Liver (tissue), 9 donors: Measurements from ENCODE around the gene MCF2L. TPM values are rescaled to one million over a fixed set of nuclear protein-coding genes. Genes with fewer than 3 reads are reported as not detected.

ENCODE experiments used
- DNase-seq: peaks from one replicate; pipeline ENCODE4 v3.0.0-alpha.2; 2017; ENCODE audit warnings: low spot score
- H3K27ac ChIP-seq, 2 donors: one replicate each; pipeline ENCODE4 v1.7.0; 2013; ENCODE audit warnings: inconsistent platforms in 2 of 2, low read length in 2 of 2, control low read depth in 1 of 2, low read depth in 1 of 2, mild to moderate bottlenecking in 1 of 2
- H3K27me3 ChIP-seq, 4 donors: one replicate each; pipeline versions ENCODE4 v1.6.1 to v1.7.0; 2013; ENCODE audit warnings: low read length in 3 of 4, inconsistent platforms in 1 of 4, mild to moderate bottlenecking in 1 of 4, moderate library complexity in 1 of 4; ENCODE audit not compliant: control insufficient read depth in 4 of 4, insufficient read depth in 4 of 4
- H3K36me3 ChIP-seq, 4 donors: one replicate each; pipeline versions ENCODE4 v1.6.1 to v1.7.0; 2013; ENCODE audit warnings: low read length in 3 of 4, mild to moderate bottlenecking in 3 of 4, low read depth in 1 of 4, moderate library complexity in 1 of 4; ENCODE audit not compliant: control insufficient read depth in 4 of 4, insufficient read depth in 3 of 4
- H3K4me1 ChIP-seq, 4 donors: one replicate each; pipeline versions ENCODE4 v1.6.1 to v1.7.0; 2013; ENCODE audit warnings: low read length in 3 of 4, mild to moderate bottlenecking in 3 of 4, moderate library complexity in 1 of 4; ENCODE audit not compliant: control insufficient read depth in 4 of 4, insufficient read depth in 4 of 4
- H3K4me3 ChIP-seq, 3 donors: one replicate each; pipeline versions ENCODE4 v1.6.1 to v1.7.0; 2013; ENCODE audit warnings: low read length in 3 of 3, control low read depth in 1 of 3, low read depth in 1 of 3, mild to moderate bottlenecking in 1 of 3
- H3K9ac ChIP-seq, 2 donors: one replicate each; pipeline ENCODE4 v1.7.0; 2013; ENCODE audit warnings: low read length in 2 of 2, mild to moderate bottlenecking in 2 of 2, moderate library complexity in 2 of 2, control low read depth in 1 of 2, low read depth in 1 of 2
- H3K9me3 ChIP-seq, 4 donors: one replicate each; pipeline versions ENCODE4 v1.6.1 to v1.7.0; 2013; ENCODE audit warnings: low read length in 3 of 4; ENCODE audit not compliant: control insufficient read depth in 4 of 4
- EGR1 ChIP-seq, 2 donors: IDR thresholded peaks; 2 replicates each; pipeline ENCODE4 v1.6.1; 2016 to 2018; ENCODE audit warnings: antibody characterized with exemption in 2 of 2, low read depth in 2 of 2
- FOXA1 ChIP-seq: IDR thresholded peaks from 2 replicates; pipeline ENCODE4 v1.6.1; 2016; ENCODE audit warnings: antibody characterized with exemption
- FOXA2 ChIP-seq: IDR thresholded peaks from 2 replicates; pipeline ENCODE4 v1.6.1; 2016; ENCODE audit warnings: antibody characterized with exemption
- GABPA ChIP-seq, 2 donors: IDR thresholded peaks in 1 of 2; conservative IDR thresholded peaks in 1 of 2; 2 replicates each; pipeline ENCODE4 v1.6.1; 2016; ENCODE audit warnings: antibody characterized with exemption in 2 of 2, mild to moderate bottlenecking in 1 of 2, moderate library complexity in 1 of 2
- HNF4A ChIP-seq, 2 donors: conservative IDR thresholded peaks; 2 replicates each; pipeline ENCODE4 v1.6.1; 2016; ENCODE audit warnings: antibody characterized with exemption in 2 of 2, mild to moderate bottlenecking in 2 of 2
- HNF4G ChIP-seq: IDR thresholded peaks from 2 replicates; pipeline ENCODE4 v1.6.1; 2016; ENCODE audit warnings: antibody characterized with exemption
- JUND ChIP-seq, 2 donors: IDR thresholded peaks; 2 replicates each; pipeline ENCODE4 v1.6.1; 2016; ENCODE audit warnings: antibody characterized with exemption in 2 of 2
- NR2F2 ChIP-seq: IDR thresholded peaks from 2 replicates; pipeline ENCODE4 v1.6.1; 2016; ENCODE audit warnings: antibody characterized with exemption
- RAD21 ChIP-seq, 2 donors: IDR thresholded peaks; 2 replicates each; pipeline ENCODE4 v1.6.1; 2016; ENCODE audit warnings: antibody characterized with exemption in 2 of 2, mild to moderate bottlenecking in 2 of 2
- RXRA ChIP-seq, 2 donors: IDR thresholded peaks; 2 replicates each; pipeline ENCODE4 v1.6.1; 2017 to 2018; ENCODE audit warnings: antibody characterized with exemption in 2 of 2, mild to moderate bottlenecking in 1 of 2
- SP1 ChIP-seq: IDR thresholded peaks from 2 replicates; pipeline ENCODE4 v1.6.1; 2018; ENCODE audit warnings: antibody characterized with exemption, mild to moderate bottlenecking
- TAF1 ChIP-seq: conservative IDR thresholded peaks from 2 replicates; pipeline ENCODE4 v1.6.1; 2016; ENCODE audit warnings: antibody characterized with exemption, mild to moderate bottlenecking
- YY1 ChIP-seq: IDR thresholded peaks from 2 replicates; pipeline ENCODE4 v1.6.1; 2016; ENCODE audit warnings: antibody characterized with exemption, mild to moderate bottlenecking
- WGBS: extraction: QIAGEN DNeasy Blood & Tissue Kit; methylation state at CpG from one replicate; pipeline ENCODE4 v1.1.7; 2013; 5-methylcytosine and 5-hydroxymethylcytosine counted together
- polyA plus RNA-seq, 2 donors: library from polyadenylated mRNA; stranded (reverse) in 1 of 2; unstranded in 1 of 2; fragments of 200-250 nt in 1 of 2; fragments of >200 nt in 1 of 2; fragmentation: Nextera tagmentation in 1 of 2; extraction: Ambion mirVana in 1 of 2; gene quantifications; one replicate each; pipeline versions ENCODE4 v1.2.1 to v1.2.3, GENCODE V29; 2013 to 2015
- total RNA-seq, 2 donors: library from RNA; depleted of rRNA; stranded (reverse); fragments of >200 nt; gene quantifications; one replicate each; pipeline ENCODE4 v1.2.3, GENCODE V29; 2014
- TF ChIP-seq, protein P1 (sequence below): fragments of 150-350 bp; IDR thresholded peaks from 2 replicates; pipeline ENCODE4 v1.5.1; 2017; ENCODE audit warnings: improper control_type of control experiment, low read depth, low read length; ENCODE audit not compliant: missing input control
- TF ChIP-seq, protein P2 (sequence below): IDR thresholded peaks from 2 replicates; pipeline ENCODE4 v1.6.1; 2016; ENCODE audit warnings: antibody characterized with exemption, mild to moderate bottlenecking
- TF ChIP-seq, protein P3 (sequence below): IDR thresholded peaks from 2 replicates; pipeline ENCODE4 v1.6.1; 2016; ENCODE audit warnings: antibody characterized with exemption
- TF ChIP-seq, protein P4 (sequence below): IDR thresholded peaks from 2 replicates; pipeline ENCODE4 v1.6.1; 2016; ENCODE audit warnings: antibody characterized with exemption
- TF ChIP-seq, protein P5 (sequence below): IDR thresholded peaks from 2 replicates; pipeline ENCODE4 v1.6.1; 2016; ENCODE audit warnings: antibody characterized with exemption
- donor health status: healthy.
- donor health status: healthy.
- donor health status: healthy.
- donor health status: healthy.
- donor health status: healthy.

Gene MCF2L
- total and polyA plus RNA-seq, 4 donors = 2.9 to 12.8 (median 7.1) TPM

DNA sequence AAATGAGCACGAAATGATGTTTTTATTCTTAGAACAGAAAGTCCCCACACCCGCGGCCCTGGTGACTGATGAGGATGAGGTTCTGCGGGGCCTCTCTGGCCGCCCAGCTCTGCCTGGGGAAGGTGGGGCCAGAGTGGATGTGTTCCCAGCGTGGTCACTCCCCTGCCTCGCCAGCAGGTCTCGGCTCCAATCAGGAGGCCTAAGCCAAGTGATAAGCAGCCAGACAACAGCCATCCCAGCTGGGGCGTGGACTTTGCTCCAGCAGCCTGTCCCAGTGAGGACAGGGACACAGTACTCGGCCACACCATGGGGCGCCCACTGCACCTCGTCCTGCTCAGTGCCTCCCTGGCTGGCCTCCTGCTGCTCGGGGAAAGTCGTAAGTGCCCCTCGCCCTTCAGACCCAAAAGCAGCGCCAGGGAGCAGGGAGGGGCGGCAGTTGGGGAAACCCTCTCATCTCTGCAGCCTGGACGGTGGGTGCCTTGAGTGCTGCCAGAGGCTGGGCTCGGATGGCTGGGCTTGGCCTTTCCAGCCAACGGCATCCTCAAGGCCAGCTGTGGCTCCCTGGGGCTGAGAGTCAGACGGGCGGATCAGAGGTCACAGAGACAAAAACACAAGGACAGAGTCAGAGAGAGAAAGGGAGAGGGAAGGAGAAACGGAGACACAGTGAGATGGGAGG lies 153.7 kb downstream of the MCF2L start, which contains the start of gene F10:
TSS of gene F10 (plus strand) at position 250 of the 676 bp plus-strand sequence. CDS start at position 307, 57 bp downstream.
- peak; percentile 75 for DNase-seq
- H3K27ac ChIP-seq = peak within 1 kb of the TSS; percentile 69 to 79
- TF ChIP-seq TAF1 = no peak
- peak; percentile 94 for TF ChIP-seq SP1
- peak; percentile 96 for TF ChIP-seq HNF4G
- TF ChIP-seq, protein P1, sequence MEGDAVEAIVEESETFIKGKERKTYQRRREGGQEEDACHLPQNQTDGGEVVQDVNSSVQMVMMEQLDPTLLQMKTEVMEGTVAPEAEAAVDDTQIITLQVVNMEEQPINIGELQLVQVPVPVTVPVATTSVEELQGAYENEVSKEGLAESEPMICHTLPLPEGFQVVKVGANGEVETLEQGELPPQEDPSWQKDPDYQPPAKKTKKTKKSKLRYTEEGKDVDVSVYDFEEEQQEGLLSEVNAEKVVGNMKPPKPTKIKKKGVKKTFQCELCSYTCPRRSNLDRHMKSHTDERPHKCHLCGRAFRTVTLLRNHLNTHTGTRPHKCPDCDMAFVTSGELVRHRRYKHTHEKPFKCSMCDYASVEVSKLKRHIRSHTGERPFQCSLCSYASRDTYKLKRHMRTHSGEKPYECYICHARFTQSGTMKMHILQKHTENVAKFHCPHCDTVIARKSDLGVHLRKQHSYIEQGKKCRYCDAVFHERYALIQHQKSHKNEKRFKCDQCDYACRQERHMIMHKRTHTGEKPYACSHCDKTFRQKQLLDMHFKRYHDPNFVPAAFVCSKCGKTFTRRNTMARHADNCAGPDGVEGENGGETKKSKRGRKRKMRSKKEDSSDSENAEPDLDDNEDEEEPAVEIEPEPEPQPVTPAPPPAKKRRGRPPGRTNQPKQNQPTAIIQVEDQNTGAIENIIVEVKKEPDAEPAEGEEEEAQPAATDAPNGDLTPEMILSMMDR = peak; percentile 43
- peak; percentile 98 for TF ChIP-seq HNF4A (conservative IDR thresholded peaks at IDR 0.05)
- TF ChIP-seq NR2F2 = peak; percentile 65
- TF ChIP-seq, protein P2, sequence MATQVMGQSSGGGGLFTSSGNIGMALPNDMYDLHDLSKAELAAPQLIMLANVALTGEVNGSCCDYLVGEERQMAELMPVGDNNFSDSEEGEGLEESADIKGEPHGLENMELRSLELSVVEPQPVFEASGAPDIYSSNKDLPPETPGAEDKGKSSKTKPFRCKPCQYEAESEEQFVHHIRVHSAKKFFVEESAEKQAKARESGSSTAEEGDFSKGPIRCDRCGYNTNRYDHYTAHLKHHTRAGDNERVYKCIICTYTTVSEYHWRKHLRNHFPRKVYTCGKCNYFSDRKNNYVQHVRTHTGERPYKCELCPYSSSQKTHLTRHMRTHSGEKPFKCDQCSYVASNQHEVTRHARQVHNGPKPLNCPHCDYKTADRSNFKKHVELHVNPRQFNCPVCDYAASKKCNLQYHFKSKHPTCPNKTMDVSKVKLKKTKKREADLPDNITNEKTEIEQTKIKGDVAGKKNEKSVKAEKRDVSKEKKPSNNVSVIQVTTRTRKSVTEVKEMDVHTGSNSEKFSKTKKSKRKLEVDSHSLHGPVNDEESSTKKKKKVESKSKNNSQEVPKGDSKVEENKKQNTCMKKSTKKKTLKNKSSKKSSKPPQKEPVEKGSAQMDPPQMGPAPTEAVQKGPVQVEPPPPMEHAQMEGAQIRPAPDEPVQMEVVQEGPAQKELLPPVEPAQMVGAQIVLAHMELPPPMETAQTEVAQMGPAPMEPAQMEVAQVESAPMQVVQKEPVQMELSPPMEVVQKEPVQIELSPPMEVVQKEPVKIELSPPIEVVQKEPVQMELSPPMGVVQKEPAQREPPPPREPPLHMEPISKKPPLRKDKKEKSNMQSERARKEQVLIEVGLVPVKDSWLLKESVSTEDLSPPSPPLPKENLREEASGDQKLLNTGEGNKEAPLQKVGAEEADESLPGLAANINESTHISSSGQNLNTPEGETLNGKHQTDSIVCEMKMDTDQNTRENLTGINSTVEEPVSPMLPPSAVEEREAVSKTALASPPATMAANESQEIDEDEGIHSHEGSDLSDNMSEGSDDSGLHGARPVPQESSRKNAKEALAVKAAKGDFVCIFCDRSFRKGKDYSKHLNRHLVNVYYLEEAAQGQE = peak; percentile 90
- TF ChIP-seq, protein P3, sequence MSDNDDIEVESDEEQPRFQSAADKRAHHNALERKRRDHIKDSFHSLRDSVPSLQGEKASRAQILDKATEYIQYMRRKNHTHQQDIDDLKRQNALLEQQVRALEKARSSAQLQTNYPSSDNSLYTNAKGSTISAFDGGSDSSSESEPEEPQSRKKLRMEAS = no peak
- peak; percentile 56 for TF ChIP-seq FOXA2
- TF ChIP-seq GABPA (IDR thresholded peaks at IDR 0.05 in 1 of 2, conservative IDR thresholded peaks at IDR 0.05 in 1 of 2) = no peak
- TF ChIP-seq, protein P4, sequence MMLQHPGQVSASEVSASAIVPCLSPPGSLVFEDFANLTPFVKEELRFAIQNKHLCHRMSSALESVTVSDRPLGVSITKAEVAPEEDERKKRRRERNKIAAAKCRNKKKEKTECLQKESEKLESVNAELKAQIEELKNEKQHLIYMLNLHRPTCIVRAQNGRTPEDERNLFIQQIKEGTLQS = no peak
- peak; percentile 82 to 87 for TF ChIP-seq RXRA (IDR thresholded peaks at IDR 0.05)
- peak in 1 of 2 donors; percentile 72 for TF ChIP-seq RAD21 (IDR thresholded peaks at IDR 0.05)
- no peak for TF ChIP-seq JUND (IDR thresholded peaks at IDR 0.05)
- TF ChIP-seq YY1 = peak; percentile 88
- TF ChIP-seq, protein P5, sequence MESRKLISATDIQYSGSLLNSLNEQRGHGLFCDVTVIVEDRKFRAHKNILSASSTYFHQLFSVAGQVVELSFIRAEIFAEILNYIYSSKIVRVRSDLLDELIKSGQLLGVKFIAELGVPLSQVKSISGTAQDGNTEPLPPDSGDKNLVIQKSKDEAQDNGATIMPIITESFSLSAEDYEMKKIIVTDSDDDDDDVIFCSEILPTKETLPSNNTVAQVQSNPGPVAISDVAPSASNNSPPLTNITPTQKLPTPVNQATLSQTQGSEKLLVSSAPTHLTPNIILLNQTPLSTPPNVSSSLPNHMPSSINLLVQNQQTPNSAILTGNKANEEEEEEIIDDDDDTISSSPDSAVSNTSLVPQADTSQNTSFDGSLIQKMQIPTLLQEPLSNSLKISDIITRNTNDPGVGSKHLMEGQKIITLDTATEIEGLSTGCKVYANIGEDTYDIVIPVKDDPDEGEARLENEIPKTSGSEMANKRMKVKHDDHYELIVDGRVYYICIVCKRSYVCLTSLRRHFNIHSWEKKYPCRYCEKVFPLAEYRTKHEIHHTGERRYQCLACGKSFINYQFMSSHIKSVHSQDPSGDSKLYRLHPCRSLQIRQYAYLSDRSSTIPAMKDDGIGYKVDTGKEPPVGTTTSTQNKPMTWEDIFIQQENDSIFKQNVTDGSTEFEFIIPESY = no peak
- TF ChIP-seq FOXA1 = peak; percentile 42
- peak in 1 of 2 donors; percentile 73 for TF ChIP-seq EGR1 (IDR thresholded peaks at IDR 0.05; ENCODE audit: low read depth in 2 of 2)
- peak within 1 kb of the TSS in 1 of 2 donors; percentile 14 for H3K9ac ChIP-seq
- peak within 1 kb of the TSS; percentile 30 to 60 (median 50) for H3K4me3 ChIP-seq
- H3K27me3 ChIP-seq = no peaks in the 10 kb centered on the region
- peaks cover 0 to 4% (median 1%) of the 10 kb centered on the region in 4 donors for H3K36me3 ChIP-seq
- 19% methylated on average over 23 of the region's 23 CpGs for WGBS
- H3K4me1 ChIP-seq = peaks cover 3 to 29% (median 18%) of the 10 kb centered on the region in 4 donors
- no peaks in the 10 kb centered on the region for H3K9me3 ChIP-seq
